GM19467 (cell line): ENCODE measurements around the gene MGAM2.

Experiments used
- ATAC-seq: cut with Tn5 transposase; IDR thresholded peaks from one replicate; pipeline ENCODE4 v1.9.1; 2021; ENCODE audit warnings: mild to moderate bottlenecking, moderate library complexity; ENCODE audit not compliant: unreplicated experiment

MGAM2 gene

GRCh38 chr7:142263598-142264380, 152.3 kb downstream of the MGAM2 start:
- ATAC-seq = no peak
